ENCODE results near the gene STC2. TPM values are rescaled to one million over a fixed set of nuclear protein-coding genes. Genes with fewer than 3 reads are reported as not detected.
"Not testable (repeated sequence)": the region's sequence is repeated elsewhere in the genome, so short reads cannot be mapped to it uniquely, and the experiment has no call there.

The STC2 gene
- 10 to 100 TPM in 2 of 4 donors, 1 to 10 TPM in 2; 3.8 to 12.0 (median 8.7) TPM for total RNA-seq

- Histone ChIP-seq H3K4me3 (replicated peaks in 1 of 3) (peak within 1 kb of the TSS in 2 of 3 donors; percentile 29), H3K27me3 (no peaks in the 10 kb centered on the region), H3K9me3 (no peaks in the 10 kb centered on the region), H3K4me1 (peaks cover 31 to 42% of the 10 kb centered on the region in 2 donors), H3K27ac (peak within 1 kb of the TSS in 1 of 3 donors; percentile 24), H3K36me3 (no peaks in the 10 kb centered on the region)
- TF ChIP-seq POLR2A (IDR thresholded peaks at IDR 0.05) = peak in 1 of 2 donors; percentile 72
- TF ChIP-seq CTCF (IDR thresholded peaks at IDR 0.05) = no peak
- intact Hi-C loops (cut with DNase I) = no loop called here
- peak; percentile 90 to 92 for DNase-seq
- 1 to 2% methylated on average over 37 to 59 of the region's 72 CpGs for WGBS, 2 donors
Observed at GRCh38 chr5:173327948-173328843, at the start of gene STC2. TSS of gene STC2 (minus strand) at chr5:173328414. CDS start at chr5:173328193, 221 bp downstream.

- TF ChIP-seq POLR2A (IDR thresholded peaks at IDR 0.05) (no peak), CTCF (IDR thresholded peaks at IDR 0.05) (no peak)
- no peak overlapping the region for H3K4me3 ChIP-seq (replicated peaks in 1 of 3)
- intact Hi-C loops (cut with DNase I) = no loop called here
- no peaks in the 10 kb centered on the region for H3K9me3 ChIP-seq
- 59 to 72% methylated on average over 2 of the region's 2 CpGs for WGBS, 2 donors
- no peaks in the 10 kb centered on the region for H3K4me1 ChIP-seq
- no peak for DNase-seq
- H3K27me3 ChIP-seq = no peaks in the 10 kb centered on the region
- no peaks in the 10 kb centered on the region for H3K36me3 ChIP-seq
- no peak overlapping the region for H3K27ac ChIP-seq
Observed at GRCh38 chr5:173371400-173371799, 43.2 kb upstream of the STC2 start.

- H3K36me3 ChIP-seq; DNase-seq; H3K27me3 ChIP-seq; H3K9me3 ChIP-seq; H3K4me1 ChIP-seq; H3K27ac ChIP-seq; H3K4me3 ChIP-seq (replicated peaks in 1 of 3); intact Hi-C loops (cut with DNase I): not testable (repeated sequence)
- 87 to 93% methylated on average over 1 of the region's 1 CpG for WGBS, 2 donors
Observed at GRCh38 chr5:173363406-173363805, 35.2 kb upstream of the STC2 start.

GRCh38 chr5:173355561-173355960 lies 27.3 kb upstream of the STC2 start:
- no peak overlapping the region for H3K27ac ChIP-seq
- intact Hi-C loops (cut with DNase I) = no loop called here

GRCh38 chr5:173354645-173355044 lies 26.4 kb upstream of the STC2 start:
- intact Hi-C loops (cut with DNase I) = no loop called here
- Histone ChIP-seq H3K27ac (no peak overlapping the region), H3K36me3 (no peaks in the 10 kb centered on the region), H3K9me3 (no peaks in the 10 kb centered on the region), H3K4me3 (replicated peaks in 1 of 3) (no peak overlapping the region), H3K4me1 (no peaks in the 10 kb centered on the region), H3K27me3 (no peaks in the 10 kb centered on the region)
- TF ChIP-seq CTCF (IDR thresholded peaks at IDR 0.05) = no peak
- no peak for TF ChIP-seq POLR2A (IDR thresholded peaks at IDR 0.05)
- no peak for DNase-seq
- WGBS, 2 donors = 97 to 98% methylated on average over 2 of the region's 2 CpGs

More at GRCh38 chr5:173355561-173355960, 27.3 kb upstream of the STC2 start:
- DNase-seq = no peak
- H3K9me3 ChIP-seq = no peaks in the 10 kb centered on the region
- H3K4me1 ChIP-seq = no peaks in the 10 kb centered on the region
- no peaks in the 10 kb centered on the region for H3K36me3 ChIP-seq
- WGBS, 2 donors = 70 to 84% methylated on average over 5 of the region's 5 CpGs
- no peaks in the 10 kb centered on the region for H3K27me3 ChIP-seq
- TF ChIP-seq CTCF (IDR thresholded peaks at IDR 0.05) = no peak
- no peak for TF ChIP-seq POLR2A (IDR thresholded peaks at IDR 0.05)
- H3K4me3 ChIP-seq (replicated peaks in 1 of 3) = no peak overlapping the region

Data from thyroid gland (tissue), 4 donors.